ENCODE results near the gene EGF. TPM values are rescaled to one million over a fixed set of nuclear protein-coding genes. Genes with fewer than 3 reads are reported as not detected.
"Not testable (repeated sequence)": the region's sequence is repeated elsewhere in the genome, so short reads cannot be mapped to it uniquely, and the experiment has no call there.

EGF gene
- total and polyA plus RNA-seq, 9 donors: 1.9 to 13.7 (median 6.6) TPM

- not testable (repeated sequence) for H3K27ac ChIP-seq (ENCODE audit: low read length); H3K9me3 ChIP-seq (replicated peaks; ENCODE audit: control insufficient read depth, low read depth, low read length); H3K27me3 ChIP-seq (ENCODE audit: control insufficient read depth, insufficient read depth, low read length); H3K4me3 ChIP-seq (ENCODE audit: low read length); DNase-seq; H3K4me1 ChIP-seq (ENCODE audit: control insufficient read depth, insufficient read depth, low read length); H3K36me3 ChIP-seq (ENCODE audit: control insufficient read depth, insufficient read depth, low read length)
- no CpG with 5 or more reads among the region's 3 CpGs for WGBS (ENCODE audit: insufficient coverage)
These were observed 24.7 kb downstream of the EGF start for GRCh38 chr4:109937352-109937751.

DNA sequence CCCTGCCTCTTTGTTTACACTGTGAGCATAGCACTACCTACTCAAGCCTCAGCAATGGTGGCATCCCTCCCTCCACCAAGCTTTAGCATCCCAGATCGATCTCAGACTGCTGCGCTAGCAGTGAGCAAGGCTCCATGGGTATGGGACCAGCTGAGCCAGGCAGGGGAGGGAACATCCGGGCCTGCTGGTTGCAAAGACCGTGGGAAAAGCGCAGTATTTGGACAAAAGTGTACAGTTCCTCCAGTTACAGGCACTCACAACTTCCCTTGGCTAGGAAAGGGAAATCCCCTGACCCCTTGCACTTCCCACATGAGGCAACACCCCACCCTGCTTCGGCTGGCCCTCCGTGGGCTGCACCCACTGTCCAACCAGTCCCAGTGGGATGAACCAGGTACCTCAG is 26.5 kb downstream of the EGF start:
- WGBS (ENCODE audit: insufficient coverage): 81% methylated on average over 5 of the region's 7 CpGs

DNA sequence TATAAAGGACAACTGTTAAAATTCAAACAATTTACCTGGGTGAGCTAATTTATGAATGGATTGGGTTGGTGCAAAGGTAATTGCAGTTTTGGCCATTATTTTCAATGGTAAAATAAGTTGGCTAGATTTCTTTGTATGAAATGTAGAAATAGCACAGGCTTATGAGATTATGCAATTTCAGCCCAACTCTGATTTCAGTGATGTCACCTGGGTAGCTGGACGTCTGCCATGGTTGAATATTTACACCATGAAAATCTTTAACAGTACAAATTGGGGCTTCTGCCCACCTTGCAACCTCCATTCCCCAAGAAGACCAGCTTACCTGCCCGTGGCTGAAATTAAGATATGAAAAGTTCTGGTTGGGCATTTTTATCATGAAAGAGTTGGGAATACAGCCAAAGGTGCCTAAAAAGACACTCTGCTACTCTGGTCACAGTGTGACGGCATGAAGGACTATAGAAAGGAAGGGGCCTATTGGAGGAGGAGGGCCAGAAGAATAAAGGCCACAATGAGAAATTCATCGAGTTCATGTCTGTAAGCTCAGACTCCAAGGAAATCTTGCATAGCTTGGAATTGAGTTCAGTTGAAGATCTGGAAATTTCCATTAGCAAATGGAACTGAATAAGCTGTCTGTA is 29.7 kb downstream of the EGF start:
- H3K4me3 ChIP-seq (ENCODE audit: low read length): no peak overlapping the region
- H3K36me3 ChIP-seq (ENCODE audit: control insufficient read depth, insufficient read depth, low read length): no peaks in the 10 kb centered on the region
- no peaks in the 10 kb centered on the region for H3K27me3 ChIP-seq (ENCODE audit: control insufficient read depth, insufficient read depth, low read length)
- no peak for DNase-seq
- no peaks in the 10 kb centered on the region for H3K9me3 ChIP-seq (replicated peaks; ENCODE audit: control insufficient read depth, low read depth, low read length)
- no peak overlapping the region for H3K27ac ChIP-seq (ENCODE audit: low read length)
- no peaks in the 10 kb centered on the region for H3K4me1 ChIP-seq (ENCODE audit: control insufficient read depth, insufficient read depth, low read length)
- WGBS (ENCODE audit: insufficient coverage): 89% methylated on average over 1 of the region's 4 CpGs

More for the DNA sequence above, 26.5 kb downstream of the EGF start:
- Histone ChIP-seq H3K4me1 (ENCODE audit: control insufficient read depth, insufficient read depth, low read length) (no peaks in the 10 kb centered on the region), H3K36me3 (ENCODE audit: control insufficient read depth, insufficient read depth, low read length) (no peaks in the 10 kb centered on the region), H3K27me3 (ENCODE audit: control insufficient read depth, insufficient read depth, low read length) (no peaks in the 10 kb centered on the region), H3K9me3 (replicated peaks; ENCODE audit: control insufficient read depth, low read depth, low read length) (no peaks in the 10 kb centered on the region), H3K27ac (ENCODE audit: low read length) (no peak overlapping the region), H3K4me3 (ENCODE audit: low read length) (no peak overlapping the region)
- no peak for DNase-seq

DNA sequence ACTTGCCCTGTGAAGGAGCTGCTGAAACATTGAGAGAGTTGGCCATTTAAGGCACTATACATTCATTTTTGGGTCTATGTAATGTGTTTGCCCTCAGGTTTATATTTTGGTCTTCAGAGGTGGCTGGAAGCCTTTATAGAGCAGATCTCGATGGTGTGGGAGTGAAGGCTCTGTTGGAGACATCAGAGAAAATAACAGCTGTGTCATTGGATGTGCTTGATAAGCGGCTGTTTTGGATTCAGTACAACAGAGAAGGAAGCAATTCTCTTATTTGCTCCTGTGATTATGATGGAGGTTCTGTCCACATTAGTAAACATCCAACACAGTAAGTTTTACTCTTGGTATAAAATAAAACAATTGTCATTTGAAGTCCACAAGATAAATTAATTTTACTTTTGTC is 31.1 kb downstream of the EGF start:
- no peak overlapping the region for H3K27ac ChIP-seq (ENCODE audit: low read length)
- H3K36me3 ChIP-seq (ENCODE audit: control insufficient read depth, insufficient read depth, low read length): no peaks in the 10 kb centered on the region
- H3K27me3 ChIP-seq (ENCODE audit: control insufficient read depth, insufficient read depth, low read length): no peaks in the 10 kb centered on the region
- no peak overlapping the region for H3K4me3 ChIP-seq (ENCODE audit: low read length)
- H3K9me3 ChIP-seq (replicated peaks; ENCODE audit: control insufficient read depth, low read depth, low read length): no peaks in the 10 kb centered on the region
- DNase-seq: no peak
- WGBS (ENCODE audit: insufficient coverage): no CpG with 5 or more reads among the region's 2 CpGs
- no peaks in the 10 kb centered on the region for H3K4me1 ChIP-seq (ENCODE audit: control insufficient read depth, insufficient read depth, low read length)

- H3K36me3 ChIP-seq (ENCODE audit: control insufficient read depth, insufficient read depth, low read length): no peaks in the 10 kb centered on the region
- no peaks in the 10 kb centered on the region for H3K4me1 ChIP-seq (ENCODE audit: control insufficient read depth, insufficient read depth, low read length)
- no CpG with 5 or more reads among the region's 2 CpGs for WGBS (ENCODE audit: insufficient coverage)
- H3K4me3 ChIP-seq (ENCODE audit: low read length): no peak overlapping the region
- DNase-seq: no peak
- no peaks in the 10 kb centered on the region for H3K9me3 ChIP-seq (replicated peaks; ENCODE audit: control insufficient read depth, low read depth, low read length)
- H3K27ac ChIP-seq (ENCODE audit: low read length): no peak overlapping the region
- no peaks in the 10 kb centered on the region for H3K27me3 ChIP-seq (ENCODE audit: control insufficient read depth, insufficient read depth, low read length)
These were observed 31.9 kb downstream of the EGF start for GRCh38 chr4:109944591-109944990.

- Histone ChIP-seq H3K36me3 (ENCODE audit: control insufficient read depth, insufficient read depth, low read length) (no peaks in the 10 kb centered on the region), H3K4me3 (ENCODE audit: low read length) (no peak overlapping the region), H3K4me1 (ENCODE audit: control insufficient read depth, insufficient read depth, low read length) (no peaks in the 10 kb centered on the region), H3K9me3 (replicated peaks; ENCODE audit: control insufficient read depth, low read depth, low read length) (no peaks in the 10 kb centered on the region), H3K27me3 (ENCODE audit: control insufficient read depth, insufficient read depth, low read length) (no peaks in the 10 kb centered on the region), H3K27ac (ENCODE audit: low read length) (no peak overlapping the region)
- no CpG with 5 or more reads among the region's 4 CpGs for WGBS (ENCODE audit: insufficient coverage)
- DNase-seq: no peak
These were observed 32.4 kb downstream of the EGF start for GRCh38 chr4:109945056-109945455.

DNA sequence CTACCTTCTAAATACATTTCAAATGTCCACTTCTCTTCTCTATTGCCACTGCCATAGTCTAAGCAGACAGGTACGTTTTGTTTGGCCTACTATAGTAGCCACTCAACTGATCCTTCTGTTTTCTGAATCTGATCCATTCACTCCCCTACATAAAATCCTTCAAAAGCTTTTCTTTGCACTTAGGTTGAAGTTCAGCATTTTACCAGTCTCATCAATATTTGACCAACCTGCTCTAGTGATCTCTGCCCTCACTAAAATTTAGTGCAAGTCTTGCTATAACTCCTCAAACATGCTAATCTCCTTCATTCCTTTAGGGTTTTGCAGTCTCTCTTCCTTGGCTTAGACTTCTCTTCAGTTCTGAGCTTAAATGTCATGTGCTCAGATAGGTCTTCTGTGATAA is 33.4 kb downstream of the EGF start:
- H3K4me1 ChIP-seq (ENCODE audit: control insufficient read depth, insufficient read depth, low read length): no peaks in the 10 kb centered on the region
- no peak overlapping the region for H3K27ac ChIP-seq (ENCODE audit: low read length)
- DNase-seq: no peak
- H3K36me3 ChIP-seq (ENCODE audit: control insufficient read depth, insufficient read depth, low read length): no peaks in the 10 kb centered on the region
- H3K4me3 ChIP-seq (ENCODE audit: low read length): no peak overlapping the region
- H3K27me3 ChIP-seq (ENCODE audit: control insufficient read depth, insufficient read depth, low read length): no peaks in the 10 kb centered on the region
- 85% methylated on average over 1 of the region's 1 CpG for WGBS (ENCODE audit: insufficient coverage)
- no peaks in the 10 kb centered on the region for H3K9me3 ChIP-seq (replicated peaks; ENCODE audit: control insufficient read depth, low read depth, low read length)

DNA sequence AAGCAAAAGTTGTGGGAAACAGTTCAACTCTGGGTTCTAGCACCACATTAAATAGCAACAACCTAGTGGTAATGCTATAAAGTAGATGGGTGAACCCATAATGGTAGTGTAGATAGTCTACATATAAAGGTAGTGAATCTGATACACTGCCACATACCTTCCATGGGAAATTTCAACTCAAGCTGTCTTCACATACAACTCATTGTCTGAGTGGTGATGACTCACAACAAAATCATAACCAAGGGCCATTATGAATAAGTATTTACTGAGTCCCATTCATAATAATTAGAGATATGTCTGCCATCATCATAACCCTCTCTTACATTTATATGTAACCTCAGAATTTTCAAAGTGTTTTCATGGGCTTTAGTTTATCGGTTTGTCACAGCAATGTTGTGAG is 34.8 kb downstream of the EGF start:
- H3K36me3 ChIP-seq (ENCODE audit: control insufficient read depth, insufficient read depth, low read length): no peaks in the 10 kb centered on the region
- no peaks in the 10 kb centered on the region for H3K27me3 ChIP-seq (ENCODE audit: control insufficient read depth, insufficient read depth, low read length)
- H3K4me1 ChIP-seq (ENCODE audit: control insufficient read depth, insufficient read depth, low read length): no peaks in the 10 kb centered on the region
- H3K27ac ChIP-seq (ENCODE audit: low read length): no peak overlapping the region
- WGBS (ENCODE audit: insufficient coverage): no CpG with 5 or more reads among the region's 1 CpG
- DNase-seq: no peak
- no peaks in the 10 kb centered on the region for H3K9me3 ChIP-seq (replicated peaks; ENCODE audit: control insufficient read depth, low read depth, low read length)
- H3K4me3 ChIP-seq (ENCODE audit: low read length): no peak overlapping the region

DNA sequence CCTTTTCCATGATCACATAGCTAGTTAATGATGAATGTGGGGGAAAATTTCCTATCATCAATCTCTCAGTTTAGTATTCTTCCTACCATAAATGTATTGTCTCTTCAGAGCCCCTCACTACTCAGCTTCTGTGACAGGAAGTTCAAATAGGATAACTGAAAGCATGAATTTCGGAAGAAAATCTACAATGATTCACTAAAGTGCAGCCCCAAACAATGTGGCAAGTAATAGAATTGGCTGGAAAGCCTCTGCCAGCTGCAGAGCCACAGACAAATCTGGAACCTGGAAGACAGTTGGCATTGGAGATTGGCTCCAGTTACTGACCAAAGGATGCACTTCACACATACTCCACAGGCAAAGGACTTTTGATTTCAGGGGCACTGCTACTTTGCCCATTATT is 35.2 kb downstream of the EGF start:
- Histone ChIP-seq H3K4me3 (ENCODE audit: low read length) (no peak overlapping the region), H3K4me1 (ENCODE audit: control insufficient read depth, insufficient read depth, low read length) (no peaks in the 10 kb centered on the region), H3K27ac (ENCODE audit: low read length) (no peak overlapping the region), H3K27me3 (ENCODE audit: control insufficient read depth, insufficient read depth, low read length) (no peaks in the 10 kb centered on the region), H3K9me3 (replicated peaks; ENCODE audit: control insufficient read depth, low read depth, low read length) (no peaks in the 10 kb centered on the region), H3K36me3 (ENCODE audit: control insufficient read depth, insufficient read depth, low read length) (no peaks in the 10 kb centered on the region)
- no CpG with 5 or more reads among the region's 1 CpG for WGBS (ENCODE audit: insufficient coverage)
- no peak for DNase-seq

DNA sequence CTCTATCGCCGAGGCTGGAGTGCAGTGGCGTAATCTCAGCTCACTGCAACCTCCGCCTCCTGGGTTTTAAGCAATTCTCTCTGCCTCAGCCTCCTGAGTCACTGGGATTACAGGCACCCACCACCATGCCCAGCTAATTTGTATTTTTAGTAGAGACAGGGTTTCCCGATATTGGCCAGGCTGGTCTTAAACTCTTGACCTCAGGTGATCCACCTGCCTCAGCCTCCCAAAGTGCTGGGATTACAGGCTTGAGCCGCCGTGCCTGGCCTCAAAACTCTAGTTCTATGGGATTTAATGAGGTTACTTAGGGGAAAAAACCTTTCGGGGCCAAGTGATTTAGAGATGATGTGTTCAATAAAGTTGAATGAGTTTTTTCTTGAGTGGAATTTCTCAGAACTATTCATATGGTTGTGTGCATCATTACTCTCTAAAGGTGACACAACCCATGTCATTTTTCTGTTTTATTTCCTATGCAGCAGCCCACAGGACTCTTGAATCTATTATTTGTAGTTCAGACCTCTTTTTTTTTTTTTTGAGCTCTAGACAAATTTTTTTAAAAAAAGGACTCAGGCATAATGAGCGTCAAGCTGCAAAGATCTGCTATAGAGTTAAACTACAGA is 36.5 kb downstream of the EGF start:
- H3K4me1 ChIP-seq (ENCODE audit: control insufficient read depth, insufficient read depth, low read length); H3K36me3 ChIP-seq (ENCODE audit: control insufficient read depth, insufficient read depth, low read length); H3K9me3 ChIP-seq (replicated peaks; ENCODE audit: control insufficient read depth, low read depth, low read length); H3K27me3 ChIP-seq (ENCODE audit: control insufficient read depth, insufficient read depth, low read length); H3K4me3 ChIP-seq (ENCODE audit: low read length); DNase-seq; H3K27ac ChIP-seq (ENCODE audit: low read length): not testable (repeated sequence)
- no CpG with 5 or more reads among the region's 9 CpGs for WGBS (ENCODE audit: insufficient coverage)

- WGBS (ENCODE audit: insufficient coverage): no CpG with 5 or more reads among the region's 1 CpG
- no peaks in the 10 kb centered on the region for H3K9me3 ChIP-seq (replicated peaks; ENCODE audit: control insufficient read depth, low read depth, low read length)
These were observed 39.9 kb downstream of the EGF start for GRCh38 chr4:109952612-109953011.

More at GRCh38 chr4:109952612-109953011, 39.9 kb downstream of the EGF start:
- H3K27ac ChIP-seq (ENCODE audit: low read length): no peak overlapping the region
- no peak overlapping the region for H3K4me3 ChIP-seq (ENCODE audit: low read length)
- H3K27me3 ChIP-seq (ENCODE audit: control insufficient read depth, insufficient read depth, low read length): no peaks in the 10 kb centered on the region
- DNase-seq: no peak
- no peaks in the 10 kb centered on the region for H3K36me3 ChIP-seq (ENCODE audit: control insufficient read depth, insufficient read depth, low read length)
- H3K4me1 ChIP-seq (ENCODE audit: control insufficient read depth, insufficient read depth, low read length): no peaks in the 10 kb centered on the region

All from muscle of leg (tissue), 11 donors.